H1 (cell line): Measurements from ENCODE around the gene NID1. TPM values are rescaled to one million over a fixed set of nuclear protein-coding genes. Genes with fewer than 3 reads are reported as not detected.

Experiments used
- KDM5A ChIP-seq: fragments of 200-600 bp; IDR thresholded peaks from 2 replicates; pipeline ENCODE4 v1.7.1; 2012; ENCODE audit warnings: mild to moderate bottlenecking, low read length, inconsistent platforms, mixed read lengths
- PHF8 ChIP-seq: fragments of 200-600 bp; sonication (generic); conservative IDR thresholded peaks from 2 replicates; pipeline ENCODE4 v1.7.1; 2012; ENCODE audit warnings: low read depth, mild to moderate bottlenecking, inconsistent platforms, low read length, moderate library complexity
- TAF7 ChIP-seq: optimal IDR thresholded peaks from 2 replicates; pipeline ENCODE3; 2011; ENCODE audit warnings: low read depth, mild to moderate bottlenecking, inconsistent platforms, low read length, moderate library complexity, borderline replicate concordance
- polyA plus RNA-seq, 7 experiments: library from polyadenylated mRNA; depleted of rRNA in 3 of 7; stranded (reverse) in 5 of 7; unstranded in 2 of 7; fragments of >200 nt in 5 of 7; fragments of 200-250 nt in 2 of 7; gene quantifications; 1 replicate in 5 of 7; 2 replicates in 1 of 7; 4 replicates in 1 of 7; pipeline versions ENCODE4 v1.2.1 to v1.2.3, GENCODE V29; 2011 to 2013; ENCODE audit warnings: missing spikeins in 2 of 7, mixed read lengths in 2 of 7
- total RNA-seq: library from RNA; stranded (reverse); fragmentation: NEBNext Ultra II Directional; extraction: Animal tissue kit (Norgen Biotek cat#: 25700); gene quantifications from 2 replicates; pipeline ENCODE4 v1.2.1, GENCODE V29; 2021
- TF ChIP-seq, protein P1 (sequence below): fragments of 300-600 bp; sonication (generic); IDR thresholded peaks from 2 replicates; pipeline ENCODE4 v1.7.1; 2012; ENCODE audit warnings: low read length, moderate library complexity, mild to moderate bottlenecking, inconsistent platforms; ENCODE audit not compliant: insufficient replicate concordance
- TF ChIP-seq, protein P2 (sequence below): IDR thresholded peaks from 2 replicates; pipeline ENCODE4 v1.6.1; 2012; ENCODE audit warnings: inconsistent platforms

The NID1 gene
- total and polyA plus RNA-seq, 2 of the 8 experiments (the other 6 are each of a cell fraction or from before 2014, with no cell fraction given) = 20.9 to 25.4 TPM

DNA sequence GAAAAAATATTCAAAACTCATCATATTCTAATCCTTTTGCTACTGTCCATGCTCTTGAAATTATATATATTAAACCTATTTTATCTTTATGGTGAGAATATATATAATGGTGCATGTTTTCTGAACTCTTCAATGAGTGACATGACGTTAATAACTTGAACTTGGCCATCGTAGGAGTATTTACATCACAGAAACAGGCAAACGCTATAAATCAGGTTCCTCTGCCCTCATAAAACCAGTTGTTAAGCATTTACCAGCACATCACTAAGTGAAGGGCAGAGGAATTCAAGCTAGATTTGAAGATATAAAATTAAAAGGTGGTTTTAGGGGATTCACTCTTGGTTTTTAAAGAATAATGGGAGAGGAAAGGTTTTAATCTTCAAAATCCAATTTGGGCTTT is 20.5 kb downstream of the NID1 start (continued):
- TF ChIP-seq, protein P1, sequence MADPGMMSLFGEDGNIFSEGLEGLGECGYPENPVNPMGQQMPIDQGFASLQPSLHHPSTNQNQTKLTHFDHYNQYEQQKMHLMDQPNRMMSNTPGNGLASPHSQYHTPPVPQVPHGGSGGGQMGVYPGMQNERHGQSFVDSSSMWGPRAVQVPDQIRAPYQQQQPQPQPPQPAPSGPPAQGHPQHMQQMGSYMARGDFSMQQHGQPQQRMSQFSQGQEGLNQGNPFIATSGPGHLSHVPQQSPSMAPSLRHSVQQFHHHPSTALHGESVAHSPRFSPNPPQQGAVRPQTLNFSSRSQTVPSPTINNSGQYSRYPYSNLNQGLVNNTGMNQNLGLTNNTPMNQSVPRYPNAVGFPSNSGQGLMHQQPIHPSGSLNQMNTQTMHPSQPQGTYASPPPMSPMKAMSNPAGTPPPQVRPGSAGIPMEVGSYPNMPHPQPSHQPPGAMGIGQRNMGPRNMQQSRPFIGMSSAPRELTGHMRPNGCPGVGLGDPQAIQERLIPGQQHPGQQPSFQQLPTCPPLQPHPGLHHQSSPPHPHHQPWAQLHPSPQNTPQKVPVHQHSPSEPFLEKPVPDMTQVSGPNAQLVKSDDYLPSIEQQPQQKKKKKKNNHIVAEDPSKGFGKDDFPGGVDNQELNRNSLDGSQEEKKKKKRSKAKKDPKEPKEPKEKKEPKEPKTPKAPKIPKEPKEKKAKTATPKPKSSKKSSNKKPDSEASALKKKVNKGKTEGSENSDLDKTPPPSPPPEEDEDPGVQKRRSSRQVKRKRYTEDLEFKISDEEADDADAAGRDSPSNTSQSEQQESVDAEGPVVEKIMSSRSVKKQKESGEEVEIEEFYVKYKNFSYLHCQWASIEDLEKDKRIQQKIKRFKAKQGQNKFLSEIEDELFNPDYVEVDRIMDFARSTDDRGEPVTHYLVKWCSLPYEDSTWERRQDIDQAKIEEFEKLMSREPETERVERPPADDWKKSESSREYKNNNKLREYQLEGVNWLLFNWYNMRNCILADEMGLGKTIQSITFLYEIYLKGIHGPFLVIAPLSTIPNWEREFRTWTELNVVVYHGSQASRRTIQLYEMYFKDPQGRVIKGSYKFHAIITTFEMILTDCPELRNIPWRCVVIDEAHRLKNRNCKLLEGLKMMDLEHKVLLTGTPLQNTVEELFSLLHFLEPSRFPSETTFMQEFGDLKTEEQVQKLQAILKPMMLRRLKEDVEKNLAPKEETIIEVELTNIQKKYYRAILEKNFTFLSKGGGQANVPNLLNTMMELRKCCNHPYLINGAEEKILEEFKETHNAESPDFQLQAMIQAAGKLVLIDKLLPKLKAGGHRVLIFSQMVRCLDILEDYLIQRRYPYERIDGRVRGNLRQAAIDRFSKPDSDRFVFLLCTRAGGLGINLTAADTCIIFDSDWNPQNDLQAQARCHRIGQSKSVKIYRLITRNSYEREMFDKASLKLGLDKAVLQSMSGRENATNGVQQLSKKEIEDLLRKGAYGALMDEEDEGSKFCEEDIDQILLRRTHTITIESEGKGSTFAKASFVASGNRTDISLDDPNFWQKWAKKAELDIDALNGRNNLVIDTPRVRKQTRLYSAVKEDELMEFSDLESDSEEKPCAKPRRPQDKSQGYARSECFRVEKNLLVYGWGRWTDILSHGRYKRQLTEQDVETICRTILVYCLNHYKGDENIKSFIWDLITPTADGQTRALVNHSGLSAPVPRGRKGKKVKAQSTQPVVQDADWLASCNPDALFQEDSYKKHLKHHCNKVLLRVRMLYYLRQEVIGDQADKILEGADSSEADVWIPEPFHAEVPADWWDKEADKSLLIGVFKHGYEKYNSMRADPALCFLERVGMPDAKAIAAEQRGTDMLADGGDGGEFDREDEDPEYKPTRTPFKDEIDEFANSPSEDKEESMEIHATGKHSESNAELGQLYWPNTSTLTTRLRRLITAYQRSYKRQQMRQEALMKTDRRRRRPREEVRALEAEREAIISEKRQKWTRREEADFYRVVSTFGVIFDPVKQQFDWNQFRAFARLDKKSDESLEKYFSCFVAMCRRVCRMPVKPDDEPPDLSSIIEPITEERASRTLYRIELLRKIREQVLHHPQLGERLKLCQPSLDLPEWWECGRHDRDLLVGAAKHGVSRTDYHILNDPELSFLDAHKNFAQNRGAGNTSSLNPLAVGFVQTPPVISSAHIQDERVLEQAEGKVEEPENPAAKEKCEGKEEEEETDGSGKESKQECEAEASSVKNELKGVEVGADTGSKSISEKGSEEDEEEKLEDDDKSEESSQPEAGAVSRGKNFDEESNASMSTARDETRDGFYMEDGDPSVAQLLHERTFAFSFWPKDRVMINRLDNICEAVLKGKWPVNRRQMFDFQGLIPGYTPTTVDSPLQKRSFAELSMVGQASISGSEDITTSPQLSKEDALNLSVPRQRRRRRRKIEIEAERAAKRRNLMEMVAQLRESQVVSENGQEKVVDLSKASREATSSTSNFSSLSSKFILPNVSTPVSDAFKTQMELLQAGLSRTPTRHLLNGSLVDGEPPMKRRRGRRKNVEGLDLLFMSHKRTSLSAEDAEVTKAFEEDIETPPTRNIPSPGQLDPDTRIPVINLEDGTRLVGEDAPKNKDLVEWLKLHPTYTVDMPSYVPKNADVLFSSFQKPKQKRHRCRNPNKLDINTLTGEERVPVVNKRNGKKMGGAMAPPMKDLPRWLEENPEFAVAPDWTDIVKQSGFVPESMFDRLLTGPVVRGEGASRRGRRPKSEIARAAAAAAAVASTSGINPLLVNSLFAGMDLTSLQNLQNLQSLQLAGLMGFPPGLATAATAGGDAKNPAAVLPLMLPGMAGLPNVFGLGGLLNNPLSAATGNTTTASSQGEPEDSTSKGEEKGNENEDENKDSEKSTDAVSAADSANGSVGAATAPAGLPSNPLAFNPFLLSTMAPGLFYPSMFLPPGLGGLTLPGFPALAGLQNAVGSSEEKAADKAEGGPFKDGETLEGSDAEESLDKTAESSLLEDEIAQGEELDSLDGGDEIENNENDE = no peak
- TF ChIP-seq, protein P2, sequence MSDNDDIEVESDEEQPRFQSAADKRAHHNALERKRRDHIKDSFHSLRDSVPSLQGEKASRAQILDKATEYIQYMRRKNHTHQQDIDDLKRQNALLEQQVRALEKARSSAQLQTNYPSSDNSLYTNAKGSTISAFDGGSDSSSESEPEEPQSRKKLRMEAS = no peak
- TF ChIP-seq TAF7 = no peak
- TF ChIP-seq KDM5A = no peak
- TF ChIP-seq PHF8 = no peak
